HUES48 (cell line): ENCODE measurements around the gene MEF2C.

ENCODE experiments used
- H3K27ac ChIP-seq: one replicate; pipeline ENCODE4 v1.7.0; 2013; ENCODE audit warnings: low read depth, low read length, inconsistent platforms
- H3K27me3 ChIP-seq: 2 replicates; pipeline ENCODE4 v1.6.1; 2013; ENCODE audit warnings: mild to moderate bottlenecking, low read length; ENCODE audit not compliant: control insufficient read depth, insufficient read depth
- H3K36me3 ChIP-seq: 2 replicates; pipeline ENCODE4 v1.6.1; 2013; ENCODE audit warnings: low read length; ENCODE audit not compliant: control insufficient read depth, insufficient read depth
- H3K4me1 ChIP-seq: 2 replicates; pipeline ENCODE4 v1.6.1; 2013; ENCODE audit warnings: mild to moderate bottlenecking, low read length; ENCODE audit not compliant: control insufficient read depth, insufficient read depth
- H3K4me3 ChIP-seq: 2 replicates; pipeline ENCODE4 v1.5.1; 2013; ENCODE audit warnings: mild to moderate bottlenecking, low read depth, low read length
- H3K9ac ChIP-seq: 2 replicates; pipeline ENCODE4 v1.6.1; 2013; ENCODE audit warnings: mild to moderate bottlenecking, low read depth, low read length, moderate library complexity
- H3K9me3 ChIP-seq: 2 replicates; pipeline ENCODE4 v1.6.1; 2013; ENCODE audit warnings: low read length; ENCODE audit not compliant: control insufficient read depth, insufficient read depth

MEF2C gene

GRCh38 chr5:88670461-88670860, 212.5 kb downstream of the MEF2C start:
- Histone ChIP-seq H3K27me3 (peaks cover 98% of the 10 kb centered on the region), H3K4me1 (peaks cover 73% of the 10 kb centered on the region), H3K9ac (no peak overlapping the region), H3K4me3 (no peak overlapping the region), H3K9me3 (no peaks in the 10 kb centered on the region), H3K27ac (no peak overlapping the region), H3K36me3 (no peaks in the 10 kb centered on the region)

GRCh38 chr5:88669371-88670050, 213.5 kb downstream of the MEF2C start:
- no peak overlapping the region for H3K27ac ChIP-seq
- peaks cover 75% of the 10 kb centered on the region for H3K4me1 ChIP-seq
- H3K36me3 ChIP-seq = no peaks in the 10 kb centered on the region
- no peaks in the 10 kb centered on the region for H3K9me3 ChIP-seq
- H3K9ac ChIP-seq = no peak overlapping the region
- peaks cover 98% of the 10 kb centered on the region for H3K27me3 ChIP-seq
- H3K4me3 ChIP-seq = no peak overlapping the region

GRCh38 chr5:88667496-88668201, 215.3 kb downstream of the MEF2C start:
- H3K27ac ChIP-seq = peak overlapping the region; percentile 56
- H3K9me3 ChIP-seq = no peaks in the 10 kb centered on the region
- no peak overlapping the region for H3K9ac ChIP-seq
- H3K27me3 ChIP-seq = peaks cover 98% of the 10 kb centered on the region
- peaks cover 82% of the 10 kb centered on the region for H3K4me1 ChIP-seq
- no peaks in the 10 kb centered on the region for H3K36me3 ChIP-seq
- peak overlapping the region; percentile 54 for H3K4me3 ChIP-seq
